Inflammatory macrophage treated with lipopolysaccharide for 4 hours (primary cell): ENCODE results near the gene LPA.
A peak's percentile ranks its signal among the peaks of the same experiment; 100 is the strongest.
"Not testable (repeated sequence)": the region's sequence is repeated elsewhere in the genome, so short reads cannot be mapped to it uniquely, and the experiment has no call there.

Source experiments
- DNase-seq: peaks from one replicate; pipeline ENCODE4 v3.0.0-alpha.2; 2020

Gene LPA

GRCh38 chr6:160662842-160663241, 1.2 kb downstream of the LPA start:
- DNase-seq: no peak

- DNase-seq: no peak
Observed at GRCh38 chr6:160662429-160662828, 1.6 kb downstream of the LPA start.

- no peak for DNase-seq
Observed at GRCh38 chr6:160661216-160661615, 2.9 kb downstream of the LPA start.

GRCh38 chr6:160659562-160659961, 4.5 kb downstream of the LPA start:
- no peak for DNase-seq

GRCh38 chr6:160634706-160635105, 29.4 kb downstream of the LPA start:
- DNase-seq: no peak

GRCh38 chr6:160595838-160596832, 67.9 kb downstream of the LPA start:
- DNase-seq: no peak

GRCh38 chr6:160595297-160595696, 68.8 kb downstream of the LPA start:
- DNase-seq: not testable (repeated sequence)

- DNase-seq: no peak
Observed at GRCh38 chr6:160586374-160586773, 77.7 kb downstream of the LPA start.

- DNase-seq: no peak
Observed at GRCh38 chr6:160583794-160584193, 80.3 kb downstream of the LPA start.

GRCh38 chr6:160581406-160581805, 82.7 kb downstream of the LPA start:
- DNase-seq: no peak

GRCh38 chr6:160578515-160578914, 85.6 kb downstream of the LPA start:
- not testable (repeated sequence) for DNase-seq

GRCh38 chr6:160573943-160574342, 90.1 kb downstream of the LPA start:
- DNase-seq: no peak

- DNase-seq: not testable (repeated sequence)
Observed at GRCh38 chr6:160571201-160571600, 92.9 kb downstream of the LPA start.

- DNase-seq: no peak
Observed at GRCh38 chr6:160544802-160545201, 119.3 kb downstream of the LPA start.

GRCh38 chr6:160535270-160535669, 128.8 kb downstream of the LPA start:
- DNase-seq: no peak

GRCh38 chr6:160534050-160534696, 129.9 kb downstream of the LPA start:
- DNase-seq: peak; percentile 12

GRCh38 chr6:160532315-160532714, 131.8 kb downstream of the LPA start:
- DNase-seq: no peak

- no peak for DNase-seq
Observed at GRCh38 chr6:160531826-160532225, 132.2 kb downstream of the LPA start.

- DNase-seq: not testable (repeated sequence)
Observed at GRCh38 chr6:160529524-160529923, 134.6 kb downstream of the LPA start.

- DNase-seq: no peak
Observed at GRCh38 chr6:160523223-160523622, 140.9 kb downstream of the LPA start.

- DNase-seq: peak; percentile 47
Observed at GRCh38 chr6:160520043-160520904, 143.8 kb downstream of the LPA start.

GRCh38 chr6:160519603-160520042, 144.5 kb downstream of the LPA start:
- DNase-seq: no peak

- DNase-seq: no peak
Observed at GRCh38 chr6:160519133-160519532, 144.9 kb downstream of the LPA start.
